ENCODE results near the gene DHPS.
"Not testable (repeated sequence)": the region's sequence is repeated elsewhere in the genome, so short reads cannot be mapped to it uniquely, and the experiment has no call there.

The DHPS gene

DNA sequence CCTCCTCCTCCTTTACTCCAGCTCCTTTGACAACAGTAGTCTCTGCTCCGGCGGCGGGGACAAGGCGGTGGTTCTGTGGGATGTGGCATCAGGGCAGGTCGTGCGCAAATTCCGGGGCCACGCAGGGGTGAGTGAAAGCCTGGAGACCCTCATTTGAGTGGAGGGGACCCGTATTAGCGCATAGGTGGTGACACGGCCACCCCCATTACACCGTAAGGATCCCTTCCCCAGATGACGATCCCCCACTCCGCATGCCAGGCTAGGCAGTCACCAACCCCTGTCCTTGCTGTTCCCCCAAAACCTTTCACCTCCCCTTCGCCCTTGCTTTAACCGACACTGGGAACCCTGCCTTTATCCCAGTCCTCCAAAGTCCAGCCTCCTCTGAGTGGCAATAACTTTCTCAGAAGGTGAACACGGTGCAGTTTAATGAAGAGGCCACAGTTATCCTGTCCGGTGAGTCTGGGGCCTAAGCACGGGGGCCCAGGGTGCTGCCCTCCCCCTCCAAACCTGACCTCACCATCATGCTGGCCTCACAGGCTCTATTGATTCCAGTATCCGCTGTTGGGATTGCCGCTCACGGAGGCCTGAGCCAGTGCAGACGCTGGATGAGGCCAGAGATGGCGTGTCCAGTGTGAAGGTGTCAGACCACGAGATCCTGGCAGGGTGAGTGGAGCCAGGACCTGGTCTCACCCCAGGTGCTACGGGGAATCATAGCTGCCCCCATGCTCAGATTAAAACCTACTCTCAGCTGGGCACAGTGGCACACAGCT, 11.3 kb downstream of the DHPS start:
- DNase-seq = no peak

DNA sequence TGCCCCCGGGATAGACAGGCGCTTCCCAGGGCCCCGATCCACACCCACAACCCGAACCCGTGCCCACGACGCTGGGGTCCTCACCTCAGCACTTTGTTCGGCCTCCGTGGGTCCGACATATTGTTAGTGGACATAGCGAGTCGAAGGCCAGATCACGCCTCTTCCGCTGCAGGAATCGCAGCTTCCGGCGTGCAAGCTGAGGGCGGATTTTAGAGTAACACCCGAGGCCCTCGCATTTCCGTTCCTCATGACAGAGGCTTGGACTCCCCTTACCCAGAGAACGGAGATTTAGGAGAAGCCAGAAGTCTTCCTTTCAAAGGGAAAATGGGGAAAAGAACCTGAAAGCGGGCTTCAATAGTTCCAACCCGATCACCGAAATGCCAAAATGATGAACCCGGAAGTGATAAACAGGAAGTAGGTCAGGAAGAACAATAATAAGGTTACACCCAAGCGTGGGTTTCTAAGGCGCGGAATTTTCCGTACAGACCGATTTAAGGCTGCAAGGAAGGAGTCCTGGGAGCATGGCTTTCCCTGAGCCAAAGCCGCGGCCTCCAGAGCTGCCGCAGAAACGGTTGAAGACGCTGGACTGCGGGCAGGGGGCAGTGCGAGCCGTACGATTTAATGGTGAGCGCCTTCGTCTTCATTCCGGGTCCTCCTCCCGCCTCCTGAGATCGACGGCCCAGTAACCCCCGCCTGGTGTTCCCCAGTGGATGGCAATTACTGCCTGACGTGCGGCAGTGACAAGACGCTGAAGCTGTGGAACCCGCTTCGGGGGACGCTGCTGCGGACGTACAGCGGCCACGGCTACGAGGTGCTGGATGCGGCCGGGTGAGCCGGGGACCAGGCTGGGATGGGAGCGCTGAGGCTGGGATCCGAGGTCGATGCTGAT, 12.2 kb downstream of the DHPS start:
- no peak for DNase-seq

DNA sequence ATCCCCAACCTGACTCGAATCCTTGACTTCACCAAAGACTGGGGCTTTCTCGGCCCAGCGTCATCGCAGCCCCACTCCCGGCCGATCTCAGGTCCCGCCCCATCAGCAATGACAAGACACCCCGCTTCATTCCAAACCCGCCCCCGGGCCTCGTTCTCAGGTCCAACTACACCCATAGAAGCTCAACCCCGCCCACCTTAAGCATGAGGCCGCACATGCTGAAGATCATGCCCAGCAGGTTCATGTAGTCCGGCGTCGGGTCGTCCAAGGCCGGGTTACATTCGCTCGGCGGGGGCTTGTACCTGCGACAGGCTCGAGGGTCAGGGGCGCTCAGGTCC, 12.8 kb downstream of the DHPS start:
- DNase-seq = no peak

DNA sequence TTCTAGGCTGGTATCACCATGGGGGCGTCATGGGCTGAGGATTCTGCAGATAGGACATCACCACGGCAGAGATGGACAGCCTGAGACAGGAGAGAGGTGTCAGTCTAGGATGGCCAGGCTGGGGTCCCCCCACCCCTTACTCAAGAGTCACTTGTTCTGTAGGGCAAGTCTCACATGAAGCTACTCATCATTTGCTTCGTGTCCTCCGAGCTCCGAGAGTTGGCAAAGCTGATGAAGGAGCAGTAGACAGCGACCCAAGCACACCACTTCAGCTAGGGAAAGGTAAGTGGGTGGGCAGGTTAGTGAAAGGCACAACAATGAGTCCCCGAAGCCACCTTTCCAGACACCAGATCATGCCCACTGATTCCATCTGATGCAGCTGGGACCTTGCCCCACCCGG, 13.3 kb downstream of the DHPS start:
- no peak for DNase-seq

DNA sequence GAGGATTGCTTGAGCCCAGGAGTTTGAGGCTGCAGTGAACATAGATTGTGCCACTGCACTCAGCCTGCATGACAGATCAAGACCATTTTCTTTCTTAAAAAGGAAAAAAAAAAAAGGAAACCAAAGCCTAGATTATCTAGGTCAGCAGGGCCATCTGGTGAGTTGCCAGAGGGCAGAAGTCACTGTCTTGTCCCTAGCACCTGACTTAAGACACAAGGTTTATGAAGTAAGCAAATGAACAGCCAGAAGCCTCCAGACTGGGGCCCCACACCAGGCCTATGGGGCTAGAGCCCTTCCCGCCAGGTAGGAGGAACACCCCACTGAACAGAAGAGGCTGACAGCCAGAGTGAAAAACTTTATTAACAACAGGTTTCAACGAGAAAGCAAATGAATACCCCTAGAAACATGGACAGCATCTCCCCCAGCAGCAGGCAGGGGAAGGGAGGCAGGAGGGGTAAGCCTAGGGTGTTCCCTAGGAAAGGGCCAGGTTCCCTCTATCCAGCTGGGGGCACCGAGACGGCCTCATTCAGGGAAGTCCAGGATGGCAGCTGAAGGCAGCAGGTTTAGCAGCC, 13.9 kb downstream of the DHPS start:
- no peak for DNase-seq

DNA sequence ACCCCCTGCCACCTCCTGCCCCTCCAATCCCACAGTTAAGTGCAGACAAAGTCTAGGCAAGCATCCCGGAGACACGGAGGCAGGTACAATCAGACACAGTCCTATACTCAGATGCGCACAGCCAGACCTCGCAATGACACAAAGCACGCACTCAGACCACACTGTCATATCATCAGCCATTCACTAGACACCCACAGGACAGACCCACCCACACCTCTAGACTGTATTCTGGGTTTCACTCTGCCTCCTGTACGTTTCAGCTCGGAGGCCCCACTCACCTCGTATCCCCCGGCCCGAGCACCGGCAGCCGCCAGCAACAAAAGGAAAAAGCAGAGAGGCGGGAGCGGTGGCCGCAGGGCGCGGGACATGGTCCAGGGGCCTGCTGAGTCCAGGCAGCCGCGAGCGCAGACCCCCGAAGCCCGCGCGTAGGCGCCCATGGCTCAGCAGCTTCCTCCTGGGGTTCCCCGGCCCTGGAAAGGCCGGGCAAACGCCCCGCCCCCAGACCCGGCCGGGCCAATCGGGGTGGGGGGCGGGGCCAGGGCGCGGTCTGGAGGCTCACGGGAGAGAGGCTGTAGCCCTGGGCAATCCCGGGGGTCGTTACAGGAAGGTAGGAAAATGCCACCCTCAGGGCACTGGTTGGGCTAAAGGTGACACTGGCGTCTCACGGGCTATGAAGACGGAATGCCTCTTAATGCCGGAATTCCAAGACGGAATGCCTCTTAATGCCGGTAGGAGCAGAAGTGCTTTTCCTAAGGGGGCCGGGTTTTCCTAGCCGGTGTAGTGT, 15.2 kb downstream of the DHPS start, which contains the start of the genes MAN2B1 and WDR83:
TSS of gene MAN2B1 (minus strand) at position 478 of the 784 bp plus-strand sequence. CDS start at position 437, 41 bp downstream.
TSS of gene WDR83 (plus strand) at position 543 of the 784 bp plus-strand sequence. CDS start 2,984 bp downstream, outside the sequence.
- DNase-seq = no peak

DNA sequence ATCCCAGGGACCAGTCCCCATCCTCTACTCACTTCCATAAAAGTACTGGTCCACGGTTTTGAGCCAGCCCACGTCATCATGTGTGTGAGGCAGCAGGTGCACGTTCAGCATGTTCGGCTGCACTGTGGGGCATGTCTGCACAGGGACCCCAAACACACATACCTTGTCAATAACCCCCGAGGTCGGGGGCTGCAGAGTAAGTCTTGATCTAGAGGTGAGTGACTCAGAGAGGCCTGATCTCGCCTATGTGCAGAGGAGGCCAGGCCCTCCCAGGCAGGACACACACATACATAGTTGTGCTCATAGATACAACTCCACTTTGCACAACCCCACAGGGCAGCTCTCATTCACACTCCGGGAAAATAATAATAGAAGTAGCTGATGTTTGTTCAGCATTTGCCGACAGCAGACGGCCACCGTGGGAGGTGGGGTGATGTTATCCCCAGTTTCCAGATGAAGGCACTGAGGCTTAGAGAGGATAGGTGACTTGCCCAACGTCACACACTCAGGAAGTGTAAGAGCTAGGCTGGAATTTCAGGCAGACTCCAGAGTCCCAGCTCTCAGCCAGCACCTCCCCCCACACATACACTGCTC, 15.9 kb downstream of the DHPS start:
- no peak for DNase-seq

DNA sequence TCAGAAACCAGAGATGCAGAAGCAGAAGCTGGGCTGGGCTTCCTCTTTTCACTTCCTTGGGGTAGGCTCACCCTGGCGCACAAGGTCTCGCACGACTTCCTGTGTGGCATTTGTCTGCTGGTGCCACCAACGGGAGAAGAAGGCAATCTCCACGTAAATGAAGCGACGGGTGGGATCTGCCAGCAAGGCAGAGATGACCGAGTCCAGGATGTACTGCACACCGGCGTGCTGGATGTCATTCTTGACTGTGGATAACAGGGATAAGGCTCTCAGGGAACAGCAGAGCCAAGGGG, 16.5 kb downstream of the DHPS start:
- DNase-seq = peak; percentile 49

DNA sequence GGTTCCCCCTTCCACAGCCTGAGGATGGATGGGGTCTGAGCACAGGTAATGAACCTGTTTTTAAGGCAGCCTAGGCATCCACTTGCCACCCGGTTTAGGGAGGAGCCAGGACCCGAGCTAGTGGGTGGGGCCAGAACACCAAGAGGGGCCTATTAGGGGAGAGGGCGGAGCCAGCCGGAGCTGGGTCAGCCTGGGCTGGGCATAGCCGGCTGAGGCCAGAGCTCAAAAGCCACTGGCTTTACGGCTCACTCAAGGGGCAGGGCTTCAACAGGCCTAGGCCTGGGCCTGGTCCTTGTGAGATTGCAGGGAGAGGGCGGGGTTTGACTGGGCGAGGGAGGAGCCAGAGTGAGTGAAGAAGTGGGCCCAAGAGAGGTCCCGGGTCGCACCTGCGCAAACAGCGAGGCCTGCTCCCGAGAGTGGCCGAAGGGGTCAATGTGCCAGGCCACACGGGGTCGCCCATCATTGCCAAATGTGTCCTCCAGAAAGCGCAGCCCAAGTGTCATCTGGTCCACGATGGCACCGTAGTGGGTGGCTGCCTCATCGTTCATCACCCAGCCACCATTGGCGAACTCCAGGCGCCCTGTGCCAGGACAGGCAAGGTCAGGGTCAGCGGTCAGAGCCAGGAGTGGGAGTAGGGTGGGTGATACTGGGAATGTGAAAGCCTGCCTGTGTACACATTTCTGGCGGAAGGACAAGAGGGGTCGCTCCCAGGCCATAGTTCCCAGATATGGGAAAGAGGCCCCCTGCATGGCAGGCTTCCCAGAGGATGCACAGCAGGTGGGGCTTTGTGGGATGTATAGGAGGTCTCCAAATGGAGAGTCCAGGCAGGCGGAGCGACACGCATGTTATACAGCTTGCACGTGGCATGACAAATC, 17.0 kb downstream of the DHPS start:
- DNase-seq = no peak

DNA sequence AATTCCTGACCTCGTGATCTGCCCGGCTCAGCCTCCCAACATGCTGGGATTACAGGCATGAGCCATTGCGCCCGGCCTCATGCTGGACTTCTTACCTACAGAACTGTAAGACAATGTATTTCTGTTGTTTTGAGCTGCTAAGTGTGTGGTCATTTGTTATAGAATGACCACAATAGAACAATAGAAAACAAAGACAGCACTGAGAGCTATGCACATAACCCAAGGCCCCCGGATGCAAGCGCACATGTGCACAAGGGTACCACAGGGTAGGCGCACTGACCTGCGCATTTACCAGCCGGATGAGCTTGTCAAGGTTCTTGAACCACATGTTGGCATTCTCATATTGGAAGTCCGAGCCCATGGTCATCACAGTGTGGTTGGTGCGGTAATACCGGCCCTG, 20.7 kb downstream of the DHPS start:
- DNase-seq = no peak

DNA sequence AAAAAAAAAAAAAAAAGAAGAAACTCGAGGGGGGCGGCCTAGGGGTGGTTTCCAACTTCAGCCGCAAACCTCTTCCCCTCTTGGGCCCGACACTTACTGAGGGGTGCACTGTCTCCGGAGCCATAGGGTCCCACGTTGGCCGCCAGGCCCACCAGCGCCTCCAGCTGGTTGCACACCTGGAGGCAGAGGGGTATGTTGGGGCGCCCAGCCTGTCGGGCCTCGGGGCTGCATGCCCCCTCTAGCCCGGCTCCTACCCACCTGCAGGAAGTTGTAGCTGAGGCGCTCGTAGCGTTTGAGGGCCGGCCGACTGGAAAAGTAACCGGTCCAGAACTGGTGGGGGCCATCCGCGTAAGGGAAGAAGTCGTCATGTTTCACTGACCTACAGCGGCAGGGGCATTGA, 23.7 kb downstream of the DHPS start:
- no peak for DNase-seq

DNA sequence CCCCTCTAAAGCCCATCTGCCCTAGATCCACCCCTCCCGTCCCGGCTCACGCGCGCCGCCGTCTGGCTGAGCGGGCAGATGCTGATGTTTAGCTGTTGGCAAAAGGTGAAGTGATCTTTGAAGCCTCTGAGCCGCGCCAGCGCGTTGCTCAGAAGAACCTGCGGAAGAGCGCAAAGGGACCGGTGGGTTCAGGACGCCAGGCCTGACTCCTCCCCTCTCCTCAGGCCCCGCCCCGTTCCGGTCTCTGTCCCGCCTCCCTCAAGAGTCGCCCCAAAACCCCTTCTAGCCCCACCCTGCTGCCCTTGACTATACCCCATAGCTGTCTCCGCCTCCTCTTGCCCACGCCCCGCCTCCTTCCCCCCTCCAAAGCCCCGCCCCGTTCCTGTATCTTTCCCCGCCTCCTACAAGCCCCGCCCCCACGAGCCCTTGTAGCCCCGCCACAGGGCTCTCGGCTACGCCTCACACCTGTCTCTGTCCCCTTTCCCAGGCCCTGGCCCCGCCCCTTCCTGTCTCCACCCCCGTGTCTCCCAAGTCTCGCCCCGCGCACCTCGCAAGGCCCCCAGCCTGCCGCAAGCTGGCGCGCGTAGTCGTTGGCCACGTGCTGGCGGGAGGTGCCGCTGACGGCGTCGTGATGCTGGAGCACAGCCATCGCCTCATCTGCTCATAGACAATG, 24.6 kb downstream of the DHPS start:
- no peak for DNase-seq

DNA sequence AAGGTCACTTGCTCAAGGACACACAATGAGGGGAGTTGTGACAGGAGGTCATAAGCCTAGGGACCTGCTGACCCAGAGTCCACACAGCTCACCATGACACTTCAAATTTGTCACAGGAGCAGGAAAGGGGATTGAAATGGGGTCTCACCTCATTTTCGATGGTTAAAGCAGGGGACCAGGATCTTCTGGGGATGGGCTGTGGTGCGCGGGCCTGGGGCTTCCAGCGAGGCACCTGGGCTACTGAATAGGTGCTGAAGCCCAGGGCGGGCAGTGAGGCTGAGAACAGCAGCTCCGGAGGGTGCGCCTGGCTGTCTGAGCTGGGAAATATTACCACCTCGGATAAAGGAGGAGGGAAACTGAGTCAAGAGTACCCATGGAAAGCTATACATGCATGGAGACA, 26.1 kb downstream of the DHPS start:
- DNase-seq = no peak

DNA sequence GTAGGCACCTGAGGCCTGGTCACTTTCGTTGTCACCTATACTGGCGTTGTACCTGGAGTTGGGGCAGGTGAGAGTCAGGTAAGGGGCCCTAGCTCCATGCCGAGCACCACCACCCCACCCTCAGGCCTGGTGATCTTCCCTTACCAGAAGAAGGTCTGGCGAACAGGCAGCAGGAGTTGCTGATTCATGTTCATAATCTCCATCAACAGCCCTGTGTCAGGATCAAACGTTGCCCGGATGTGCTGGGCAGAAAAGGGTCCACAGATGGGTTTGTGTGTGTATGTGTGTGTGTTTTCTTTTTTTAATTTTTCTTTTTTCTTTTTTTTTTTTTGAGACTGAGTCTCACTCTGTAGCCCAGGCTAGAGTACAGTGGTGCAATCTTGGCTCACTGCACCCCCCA, 29.5 kb downstream of the DHPS start:
- DNase-seq = no peak

DNA sequence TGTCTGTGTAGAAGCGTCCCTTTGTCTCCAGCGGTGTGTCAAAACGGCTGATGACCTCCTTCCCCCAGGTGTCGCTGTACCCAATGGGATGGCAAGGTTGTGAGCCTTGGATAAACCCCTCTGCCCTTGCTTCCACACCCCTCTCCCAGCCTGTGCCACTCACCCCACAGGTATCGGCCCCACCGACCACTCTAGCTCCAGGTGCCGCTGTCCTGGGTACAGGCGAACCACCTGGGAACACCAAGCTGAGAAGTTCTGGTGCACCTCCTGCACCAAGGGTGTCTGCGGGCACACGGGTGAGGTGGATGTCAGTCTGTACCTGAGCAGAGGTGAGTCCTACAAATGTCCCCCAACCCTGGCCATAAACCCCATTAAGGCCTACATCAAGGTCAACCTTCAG, 31.7 kb downstream of the DHPS start:
- DNase-seq = no peak

DNA sequence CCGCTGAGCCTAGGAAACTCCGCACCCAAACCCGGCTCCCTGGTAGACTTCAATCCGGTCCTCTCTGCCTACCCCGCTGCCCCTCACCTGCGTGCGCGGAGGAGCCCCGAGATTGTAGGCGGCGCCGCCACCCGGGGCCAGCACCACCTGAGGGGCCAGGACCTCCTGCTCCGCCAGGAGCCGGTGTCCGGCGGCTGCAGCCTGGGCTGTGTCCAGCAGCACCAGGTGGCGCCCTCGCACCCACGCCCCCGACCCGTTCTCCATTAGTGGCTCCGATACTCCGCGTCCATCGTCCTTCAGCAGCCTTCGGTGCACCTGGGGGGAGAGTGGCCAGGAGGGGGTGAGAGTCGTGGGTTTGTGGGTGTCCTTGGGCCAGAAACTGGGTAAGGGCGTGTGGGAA, 33.6 kb downstream of the DHPS start:
- no peak for DNase-seq

DNA sequence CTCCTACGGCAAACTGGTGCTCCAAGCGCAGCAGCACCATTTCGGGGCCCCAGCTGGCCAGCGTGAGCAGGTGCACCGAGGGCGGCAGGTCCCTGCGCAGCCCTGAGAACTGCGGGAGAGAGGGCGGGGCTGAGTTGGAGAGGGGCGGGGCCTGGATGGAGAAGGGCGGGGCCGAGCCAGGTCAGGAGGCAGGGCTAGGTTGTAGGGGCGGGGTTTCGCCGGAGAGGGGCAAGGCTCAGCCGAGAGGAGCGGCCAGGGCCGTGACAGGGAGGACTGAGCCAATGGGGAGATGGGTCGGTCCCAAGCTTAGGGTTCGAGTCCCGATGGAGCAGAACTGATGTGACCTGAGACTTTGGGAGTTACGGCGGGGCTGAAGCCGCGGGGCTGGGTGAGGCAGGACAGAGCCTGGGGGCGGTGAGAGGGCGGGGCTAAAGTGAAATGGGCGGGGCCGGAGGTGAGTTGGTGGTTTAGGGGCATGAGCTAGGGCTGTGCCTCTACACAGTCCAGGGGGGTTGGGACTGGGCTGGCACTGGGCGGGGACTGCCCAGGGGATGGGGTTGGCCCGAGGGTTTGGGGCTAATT, 34.1 kb downstream of the DHPS start:
- DNase-seq = no peak

DNA sequence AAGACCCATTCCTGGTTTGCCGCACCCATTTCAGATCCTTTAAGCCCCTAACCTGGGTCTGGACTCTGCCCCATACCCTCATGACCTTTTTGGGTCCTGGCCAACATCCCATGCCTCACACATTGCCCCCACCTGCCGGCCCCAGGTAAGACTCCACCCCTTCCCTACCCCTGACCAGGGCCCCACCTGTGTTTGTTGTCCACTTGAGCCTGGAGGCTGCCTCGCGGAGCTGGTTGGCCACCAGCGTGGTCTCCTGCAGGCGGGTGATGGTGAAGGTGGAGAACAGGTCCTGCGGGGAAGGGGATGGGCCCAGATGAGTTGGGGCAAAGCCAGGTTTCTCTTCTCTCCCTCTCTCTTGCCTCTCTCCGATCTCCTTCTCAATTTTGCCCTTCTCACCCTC, 34.6 kb downstream of the DHPS start:
- no peak for DNase-seq

DNA sequence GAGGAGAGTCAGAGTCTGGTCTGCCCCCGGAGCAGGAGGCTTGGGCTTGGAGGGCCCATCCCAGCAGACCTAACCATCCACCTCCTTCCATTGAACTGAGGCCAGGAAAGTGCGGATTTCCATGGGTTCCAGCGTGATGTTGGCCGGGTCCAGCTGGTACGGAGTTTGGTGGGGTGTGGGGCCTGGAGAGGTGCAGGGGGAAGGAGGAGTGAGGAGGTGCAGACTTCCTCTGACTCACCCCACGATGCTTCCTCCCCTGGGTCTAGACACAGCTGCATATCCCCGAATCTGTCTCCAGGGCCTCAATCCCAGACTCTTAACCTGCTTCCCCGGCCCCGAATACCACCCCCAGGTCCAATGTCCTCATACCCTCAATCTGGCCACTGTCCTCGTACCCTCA, 35.1 kb downstream of the DHPS start:
- DNase-seq = no peak

DNA sequence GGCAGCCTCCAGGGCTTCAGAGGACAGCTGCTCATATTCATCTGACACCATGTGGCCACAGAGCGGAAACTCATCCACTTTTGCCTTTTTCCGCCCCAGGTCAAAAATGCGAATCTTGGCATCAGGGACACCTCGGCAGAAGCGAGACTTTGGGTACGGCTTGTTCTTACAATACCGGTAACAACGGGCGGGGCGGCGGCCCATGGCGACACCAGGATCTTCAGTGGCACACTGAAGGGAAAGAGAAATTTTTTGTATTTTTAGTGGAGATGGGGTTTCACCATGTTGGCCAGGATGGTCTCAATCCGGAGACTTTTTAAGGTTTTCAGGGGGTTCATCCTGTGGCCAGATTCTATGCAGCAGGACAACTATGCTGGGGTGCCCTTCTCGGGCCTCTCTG, 38.0 kb downstream of the DHPS start:
- not testable (repeated sequence) for DNase-seq

DNA sequence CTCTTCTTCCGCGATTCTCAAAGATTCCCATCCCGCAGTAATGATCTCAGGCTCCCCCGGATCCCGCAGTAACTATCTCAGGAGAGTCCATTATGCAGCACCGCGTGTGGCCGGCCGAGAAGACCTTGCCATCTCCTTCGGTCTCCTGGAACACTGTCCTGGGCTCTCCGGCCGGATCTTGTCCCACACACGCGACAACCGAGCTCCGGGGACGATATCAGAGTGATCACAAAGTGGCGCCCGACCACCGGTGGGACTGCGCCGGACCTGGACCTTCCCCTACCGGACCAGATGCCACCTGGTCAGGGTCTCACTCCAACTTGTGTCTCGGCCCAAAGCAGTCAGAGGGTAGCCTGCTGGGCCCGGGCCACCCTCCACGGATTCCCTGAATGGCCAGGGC, 39.2 kb downstream of the DHPS start:
- DNase-seq = no peak
